Activated CD4-positive, alpha-beta memory T cell treated with anti-CD3 and anti-CD28 coated beads, Interleukin-2, amount 10 ng/mL, durations not matched to agents 7 days and 5 days (primary cell): ENCODE results near the gene CCR8. TPM values are rescaled to one million over a fixed set of nuclear protein-coding genes. Genes with fewer than 3 reads are reported as not detected.
A peak's percentile ranks its signal among the peaks of the same experiment; 100 is the strongest.

Experiments
- CTCF ChIA-PET: fragments of 350-600 bp; sonication (Branson Sonifier 250); formaldehyde crosslinking; loops from one replicate; lab custom pipeline; 2021; ENCODE audit warnings: antibody characterized with exemption, inconsistent platforms; lab: Charles Lee
- POLR2A ChIA-PET: fragments of 350-600 bp; sonication (Branson Sonifier 250); formaldehyde crosslinking; loops from one replicate; lab custom pipeline; 2021; ENCODE audit warnings: antibody characterized with exemption; lab: Charles Lee
- DNase-seq: peaks from one replicate; pipeline ENCODE4 v3.0.0-alpha.2; 2020
- H3K27ac Mint-ChIP-seq: one replicate; pipeline ENCODE4 v1.8.0; 2021; ENCODE audit warnings: mild to moderate bottlenecking, mixed read lengths
- H3K27me3 Mint-ChIP-seq: one replicate; pipeline ENCODE4 v1.8.0; 2021; ENCODE audit warnings: mixed read lengths
- H3K36me3 Mint-ChIP-seq: one replicate; pipeline ENCODE4 v1.8.0; 2021; ENCODE audit warnings: low read depth, mixed read lengths
- H3K4me1 Mint-ChIP-seq: one replicate; pipeline ENCODE4 v1.8.0; 2021; ENCODE audit warnings: mixed read lengths
- H3K4me3 Mint-ChIP-seq: one replicate; pipeline ENCODE4 v1.8.0; 2021; ENCODE audit warnings: mild to moderate bottlenecking, mixed read lengths
- H3K9me3 Mint-ChIP-seq: one replicate; pipeline ENCODE4 v1.8.0; 2021; ENCODE audit warnings: mixed read lengths
- total RNA-seq, 2 experiments: library from RNA; stranded (reverse); gene quantifications; one replicate each; pipeline ENCODE4 v1.2.3, GENCODE V29; 2021

CCR8 gene
- total RNA-seq, 2 experiments from 2014 or later: 7.6 to 7.9 TPM

DNA sequence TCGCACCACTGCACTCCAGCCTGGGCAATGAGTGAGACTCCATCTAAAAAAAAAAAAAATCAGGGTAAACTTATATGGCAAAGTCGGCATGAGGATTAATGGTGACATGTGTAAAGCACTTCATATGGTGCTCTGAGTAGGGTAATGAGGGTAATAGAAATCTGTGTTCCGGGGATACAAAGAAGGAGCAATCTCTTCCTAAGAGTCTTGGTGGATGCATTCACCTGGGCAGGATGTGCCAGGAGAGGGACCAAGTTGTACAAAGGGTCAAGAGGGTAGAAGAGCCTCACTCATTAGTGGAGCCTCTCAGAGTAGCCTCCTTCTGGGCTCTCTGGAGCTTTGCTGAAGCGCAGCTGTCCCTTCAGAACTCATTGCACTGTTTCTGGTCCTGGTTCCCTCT is 40.4 kb upstream of the CCR8 start:
- no peak for DNase-seq
- H3K4me1 Mint-ChIP-seq: peaks cover 58% of the 10 kb centered on the region
- no peaks in the 10 kb centered on the region for H3K9me3 Mint-ChIP-seq
- H3K27me3 Mint-ChIP-seq: no peaks in the 10 kb centered on the region
- POLR2A ChIA-PET: interaction anchor here (0.8 to 4.0 kb wide), 10 partner anchors 20 to 289 kb away, joined by 3 to 39 read pairs (median 5); partner anchors contain the start of genes GORASP1, RPSA, TTC21A and XIRP1
- CTCF ChIA-PET: interaction anchor here (0.6 to 14.7 kb wide), 66 partner anchors 8 to 793 kb away, joined by 3 to 633 read pairs (median 6); partner anchors contain the start of genes CX3CR1, EXOG, GORASP1 and RPSA
- no peak overlapping the region for H3K4me3 Mint-ChIP-seq
- H3K36me3 Mint-ChIP-seq: no peaks in the 10 kb centered on the region
- H3K27ac Mint-ChIP-seq: no peak overlapping the region

DNA sequence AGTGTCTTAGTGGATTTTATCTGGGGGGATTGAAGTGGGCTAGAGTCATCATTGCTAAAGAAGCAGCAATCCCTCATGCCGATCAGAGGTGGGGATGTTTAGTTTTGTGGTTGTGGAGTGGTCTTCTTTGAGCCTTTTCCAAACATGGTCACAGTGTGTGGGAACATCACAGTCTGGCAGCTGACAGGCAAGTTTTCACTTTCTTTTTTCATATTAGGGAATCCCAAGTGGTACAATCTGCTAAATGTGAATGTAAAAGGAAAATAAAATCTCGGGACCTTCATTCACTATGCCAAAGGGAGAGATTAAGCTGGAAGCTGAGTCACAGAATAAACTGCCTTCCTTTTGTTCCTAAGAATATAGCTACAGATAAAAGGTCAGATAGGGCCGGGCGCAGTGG is 39.3 kb upstream of the CCR8 start:
- peaks cover 59% of the 10 kb centered on the region for H3K4me1 Mint-ChIP-seq
- H3K27ac Mint-ChIP-seq: no peak overlapping the region
- no peaks in the 10 kb centered on the region for H3K36me3 Mint-ChIP-seq
- POLR2A ChIA-PET: interaction anchor here (0.7 to 4.0 kb wide), 3 partner anchors 31 to 98 kb away, joined by 3 to 39 read pairs (median 3); partner anchors contain the start of gene XIRP1
- CTCF ChIA-PET: interaction anchor here (0.8 to 14.7 kb wide), 17 partner anchors 15 to 189 kb away, joined by 3 to 633 read pairs (median 15); partner anchors contain the start of genes CX3CR1 and XIRP1
- no peaks in the 10 kb centered on the region for H3K27me3 Mint-ChIP-seq
- H3K9me3 Mint-ChIP-seq: no peaks in the 10 kb centered on the region
- no peak overlapping the region for H3K4me3 Mint-ChIP-seq
- DNase-seq: no peak

DNA sequence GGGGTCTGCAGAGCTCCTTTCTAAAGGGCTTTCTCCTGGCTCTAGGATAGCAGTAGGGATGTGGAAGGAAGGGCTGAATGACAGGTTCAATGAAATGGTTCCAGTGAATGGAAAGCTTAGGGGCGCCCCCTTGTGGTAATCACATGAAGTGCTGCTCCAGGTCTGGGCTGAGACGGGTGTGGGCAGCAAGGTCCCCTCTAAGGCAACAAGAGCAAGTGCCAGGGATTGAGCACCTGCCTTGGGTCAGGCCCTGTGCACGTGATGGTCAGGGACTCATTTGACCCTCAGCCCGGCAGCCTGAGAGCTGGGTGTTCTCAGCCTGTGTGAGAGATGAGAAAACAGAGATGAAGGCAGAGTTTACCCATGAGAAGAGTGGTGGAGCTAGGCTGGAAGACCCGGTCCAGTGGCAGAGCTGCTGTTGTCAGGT is 37.6 kb upstream of the CCR8 start:
- DNase-seq: peak; percentile 81
- ChIA-PET CTCF (interaction anchor here (0.6 to 14.7 kb wide), 68 partner anchors 8 to 1553 kb away, joined by 3 to 633 read pairs (median 4); partner anchors contain the start of genes CX3CR1, GORASP1, TTC21A and XIRP1), POLR2A (interaction anchor here (1.0 to 2.0 kb wide), 8 partner anchors 38 to 116 kb away, joined by 3 to 8 read pairs (median 6); partner anchors contain the start of genes CCR8 and RPSA)
- no peaks in the 10 kb centered on the region for H3K9me3 Mint-ChIP-seq
- H3K27me3 Mint-ChIP-seq: no peaks in the 10 kb centered on the region
- H3K4me1 Mint-ChIP-seq: peaks cover 71% of the 10 kb centered on the region
- H3K36me3 Mint-ChIP-seq: peaks cover 3% of the 10 kb centered on the region
- peak overlapping the region; percentile 37 for H3K27ac Mint-ChIP-seq
- no peak overlapping the region for H3K4me3 Mint-ChIP-seq

DNA sequence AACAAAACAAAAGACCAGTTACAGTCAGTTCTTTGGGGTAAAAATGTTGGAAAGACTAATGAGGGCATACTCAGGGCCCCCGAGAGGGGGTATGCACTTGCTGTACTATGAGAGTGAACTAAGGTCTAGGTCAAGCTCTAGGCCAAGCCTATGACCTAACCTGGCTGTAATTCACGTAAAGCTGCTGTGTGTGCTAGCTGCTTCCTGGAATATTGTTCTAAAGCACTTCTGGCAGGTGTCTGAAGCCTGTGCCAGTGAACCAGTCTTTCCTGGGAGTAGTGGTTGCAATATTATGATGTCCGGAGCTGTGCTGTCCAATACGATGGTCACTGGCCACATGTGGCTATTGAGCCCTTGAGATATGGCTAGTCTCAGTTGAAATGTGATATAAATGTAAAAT is 36.5 kb upstream of the CCR8 start:
- Mint-ChIP-seq H3K27ac (no peak overlapping the region), H3K4me3 (no peak overlapping the region), H3K36me3 (peaks cover 8% of the 10 kb centered on the region), H3K4me1 (peaks cover 62% of the 10 kb centered on the region), H3K27me3 (no peaks in the 10 kb centered on the region), H3K9me3 (no peaks in the 10 kb centered on the region)
- CTCF ChIA-PET: interaction anchor here (0.9 to 14.7 kb wide), 31 partner anchors 10 to 263 kb away, joined by 3 to 633 read pairs (median 6); partner anchors contain the start of genes CX3CR1 and XIRP1
- DNase-seq: no peak
- POLR2A ChIA-PET: interaction anchor here (0.8 to 2.0 kb wide), 5 partner anchors 37 to 115 kb away, joined by 3 to 6 read pairs (median 4); partner anchors contain the start of gene CCR8

DNA sequence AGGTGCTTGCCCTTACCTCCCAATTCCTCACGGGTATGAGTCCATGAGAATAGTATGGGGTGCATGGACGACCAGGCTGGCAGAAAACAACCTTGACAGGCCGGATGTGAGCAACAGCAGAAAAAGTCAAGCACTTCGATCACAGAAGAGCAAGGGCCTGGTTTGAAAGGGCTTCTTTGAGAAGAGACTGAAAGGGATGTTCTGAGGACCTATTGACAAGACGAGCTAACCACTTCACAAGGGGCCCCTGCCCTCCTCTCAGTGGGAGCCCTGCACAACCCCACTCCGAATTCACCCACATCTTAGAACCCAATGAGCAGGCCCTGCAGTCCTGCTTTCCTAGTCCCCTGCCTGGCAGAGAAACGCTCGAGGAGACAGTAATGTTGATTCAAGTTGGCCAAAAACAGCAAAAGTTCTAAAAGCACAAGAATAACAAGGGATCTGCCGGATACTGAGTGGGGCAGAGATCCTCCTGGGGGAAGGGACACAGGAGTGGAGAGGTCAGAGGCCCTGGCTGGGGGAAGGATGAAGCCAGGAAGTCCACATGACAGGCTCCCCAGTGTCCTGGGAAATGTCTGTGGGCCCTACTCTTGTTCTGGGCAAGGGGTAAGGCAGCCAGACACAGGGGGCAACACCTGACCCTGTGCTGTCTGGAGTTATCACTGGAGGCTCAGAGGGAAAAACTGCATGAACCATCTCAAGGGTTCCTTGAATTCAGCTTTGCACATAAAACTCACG is 34.9 kb upstream of the CCR8 start:
- CTCF ChIA-PET: interaction anchor here (1.1 to 14.7 kb wide), 9 partner anchors 53 to 122 kb away, joined by 3 to 633 read pairs (median 4); partner anchors contain the start of gene XIRP1
- H3K27me3 Mint-ChIP-seq: peaks cover 11% of the 10 kb centered on the region
- DNase-seq: no peak
- peaks cover 19% of the 10 kb centered on the region for H3K36me3 Mint-ChIP-seq
- POLR2A ChIA-PET: no interaction called here
- H3K4me1 Mint-ChIP-seq: peaks cover 46% of the 10 kb centered on the region
- H3K27ac Mint-ChIP-seq: no peak overlapping the region
- peaks cover 9% of the 10 kb centered on the region for H3K9me3 Mint-ChIP-seq
- no peak overlapping the region for H3K4me3 Mint-ChIP-seq

DNA sequence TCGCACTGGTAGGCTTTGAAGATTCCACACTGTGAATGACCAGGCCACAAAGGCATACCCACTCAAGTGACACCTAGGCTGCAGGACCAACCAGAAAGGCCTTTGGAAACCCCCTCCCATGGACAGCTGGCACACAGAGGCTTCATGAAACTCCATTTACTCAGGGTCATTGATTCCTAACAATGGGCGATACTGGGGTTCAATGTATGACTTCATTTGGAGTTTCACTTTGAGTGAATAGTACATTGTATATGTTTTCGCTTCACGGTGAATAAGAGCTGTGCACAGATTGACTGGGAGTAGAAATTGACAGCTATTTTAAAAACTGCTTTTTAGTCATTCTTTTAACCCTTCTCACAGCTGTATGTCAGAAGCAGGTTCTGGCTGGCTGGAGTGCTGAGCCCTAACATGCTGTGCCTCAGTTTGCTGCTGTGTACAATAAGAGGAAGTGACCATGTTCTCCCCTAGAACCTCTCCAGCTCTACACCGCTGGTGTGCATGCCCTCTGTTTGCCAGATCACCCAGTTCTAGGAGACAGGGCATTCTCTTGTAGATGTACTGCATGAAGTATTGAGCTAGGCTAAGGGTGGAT is 34.2 kb upstream of the CCR8 start:
- Mint-ChIP-seq H3K27me3 (peaks cover 18% of the 10 kb centered on the region), H3K4me3 (no peak overlapping the region)
- DNase-seq: no peak

DNA sequence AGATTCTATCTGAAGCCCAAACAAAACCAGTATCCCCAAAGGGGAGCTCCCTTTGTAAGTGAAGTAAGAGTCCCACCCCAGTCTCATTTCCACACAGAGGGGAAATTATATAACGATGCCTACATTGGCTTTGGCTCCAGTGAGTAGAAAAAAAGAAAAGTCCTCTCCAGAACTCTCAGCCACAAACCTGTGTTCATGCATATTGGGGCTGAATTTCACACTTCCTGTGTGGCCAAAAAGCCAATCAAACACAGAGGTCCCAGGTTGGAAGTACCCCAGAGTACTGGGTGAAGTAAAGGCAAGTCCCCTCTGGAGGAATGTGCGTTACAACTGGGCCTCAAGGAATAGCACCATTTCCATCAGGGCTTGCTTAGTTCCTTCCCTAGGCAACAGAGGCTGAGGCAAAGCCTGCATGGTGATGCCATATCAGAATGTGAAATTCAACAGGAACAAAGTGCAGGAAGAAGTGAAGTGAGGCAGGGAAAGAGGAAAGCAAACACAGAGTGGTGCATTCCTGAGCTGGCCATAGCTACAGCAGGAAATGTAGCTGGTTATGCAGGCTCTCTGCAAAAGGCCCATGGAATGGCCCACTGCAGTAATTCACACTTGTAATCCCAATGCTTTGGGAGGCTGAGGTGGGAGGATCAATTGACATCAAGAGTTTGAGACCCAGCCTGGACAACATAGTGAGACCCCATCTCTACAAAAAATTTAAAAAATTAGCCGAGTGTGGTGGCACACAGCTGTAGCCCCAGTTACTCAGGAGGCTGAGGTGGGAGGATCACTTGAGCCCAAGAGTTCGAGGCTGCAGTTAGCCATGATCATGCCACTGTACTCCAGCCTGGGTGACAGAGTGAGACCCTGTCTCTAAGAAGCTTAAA is 33.1 kb upstream of the CCR8 start:
- peaks cover 24% of the 10 kb centered on the region for H3K9me3 Mint-ChIP-seq
- H3K4me1 Mint-ChIP-seq: peaks cover 34% of the 10 kb centered on the region
- peaks cover 33% of the 10 kb centered on the region for H3K36me3 Mint-ChIP-seq
- H3K27me3 Mint-ChIP-seq: peaks cover 26% of the 10 kb centered on the region
- no peak overlapping the region for H3K4me3 Mint-ChIP-seq
- CTCF ChIA-PET: interaction anchor here (0.7 to 14.7 kb wide), 7 partner anchors 8 to 139 kb away, joined by 3 to 633 read pairs (median 7); partner anchors contain the start of gene XIRP1
- DNase-seq: no peak
- H3K27ac Mint-ChIP-seq: no peak overlapping the region
- POLR2A ChIA-PET: interaction anchor here (1.0 to 1.3 kb wide), 2 partner anchors 82 to 1948 kb away, joined by 3 read pairs; no protein-coding TSS in a partner anchor

More for the DNA sequence above, 34.2 kb upstream of the CCR8 start:
- peaks cover 39% of the 10 kb centered on the region for H3K4me1 Mint-ChIP-seq
- peaks cover 26% of the 10 kb centered on the region for H3K36me3 Mint-ChIP-seq
- peaks cover 15% of the 10 kb centered on the region for H3K9me3 Mint-ChIP-seq
- POLR2A ChIA-PET: interaction anchor here (0.7 to 1.3 kb wide), 3 partner anchors 50 to 1947 kb away, joined by 3 read pairs; no protein-coding TSS in a partner anchor
- H3K27ac Mint-ChIP-seq: no peak overlapping the region
- CTCF ChIA-PET: interaction anchor here (1.1 to 14.7 kb wide), 9 partner anchors 53 to 123 kb away, joined by 3 to 633 read pairs (median 4); partner anchors contain the start of gene XIRP1

DNA sequence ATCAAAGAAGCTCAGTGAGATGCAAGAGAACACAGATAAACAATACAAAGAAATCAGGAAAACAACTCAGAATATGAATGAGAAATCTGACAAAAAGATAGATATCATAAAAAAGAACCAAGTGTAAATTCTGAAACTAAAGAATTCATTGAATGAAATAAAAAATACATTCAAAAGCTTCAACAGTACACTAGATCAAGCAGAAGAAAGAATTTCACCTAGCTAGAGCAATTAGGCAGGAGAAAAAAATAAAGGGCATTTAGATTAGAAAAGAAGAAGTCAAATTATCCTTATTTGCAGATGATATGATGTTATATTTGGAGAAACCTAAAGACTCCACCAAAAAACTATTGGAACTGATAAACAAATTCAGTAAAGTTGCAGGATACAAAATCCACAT is 30.2 kb upstream of the CCR8 start:
- Mint-ChIP-seq H3K27ac (no peak overlapping the region), H3K27me3 (peaks cover 39% of the 10 kb centered on the region), H3K4me3 (no peak overlapping the region), H3K4me1 (peaks cover 23% of the 10 kb centered on the region), H3K36me3 (peaks cover 35% of the 10 kb centered on the region), H3K9me3 (peaks cover 34% of the 10 kb centered on the region)
- no peak for DNase-seq
- ChIA-PET CTCF (no interaction called here), POLR2A (no interaction called here)

DNA sequence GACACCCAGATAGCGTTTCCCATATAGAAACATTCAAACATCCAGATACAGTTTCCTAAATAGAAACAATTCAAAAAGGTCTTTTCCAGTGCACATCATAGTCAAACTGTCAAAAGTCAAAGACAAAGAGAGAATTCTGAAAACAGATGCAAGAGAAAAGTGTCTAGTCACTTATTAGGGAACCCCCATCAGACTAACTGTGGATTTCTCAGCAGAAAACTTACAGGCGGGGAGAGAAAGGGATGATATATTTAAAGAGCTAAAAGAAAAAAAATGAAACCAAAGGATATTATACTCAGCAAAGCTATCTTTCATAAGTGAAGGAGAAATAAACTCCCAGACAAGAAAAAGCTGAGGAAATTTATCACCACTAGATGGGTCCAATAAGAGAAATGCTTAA is 27.3 kb upstream of the CCR8 start:
- Mint-ChIP-seq H3K4me1 (peaks cover 3% of the 10 kb centered on the region), H3K9me3 (peaks cover 46% of the 10 kb centered on the region), H3K27ac (no peak overlapping the region), H3K4me3 (no peak overlapping the region), H3K27me3 (peaks cover 59% of the 10 kb centered on the region), H3K36me3 (peaks cover 45% of the 10 kb centered on the region)
- no peak for DNase-seq
- ChIA-PET POLR2A (no interaction called here), CTCF (interaction anchor here (0.9 to 4.3 kb wide), 4 partner anchors 11 to 112 kb away, joined by 3 to 25 read pairs (median 4); no protein-coding TSS in a partner anchor)

DNA sequence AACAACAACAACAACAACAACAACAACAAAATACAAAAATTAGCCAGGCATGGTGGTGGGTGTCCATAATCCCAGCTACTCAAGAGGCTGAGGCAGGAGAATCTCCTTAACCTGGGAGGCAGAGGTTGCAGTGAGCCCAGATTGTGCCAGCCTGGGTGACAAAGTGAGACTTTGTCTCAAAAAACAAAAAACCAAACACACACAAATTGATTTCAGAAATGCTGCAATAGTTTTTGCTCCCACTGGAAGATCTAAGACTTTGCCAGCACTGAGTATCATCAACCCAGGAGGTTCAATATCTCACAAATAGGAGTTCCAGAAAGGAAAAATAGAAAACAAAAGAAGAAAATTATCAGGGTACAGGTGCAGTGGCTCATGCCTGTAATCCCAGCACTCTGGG is 16.2 kb upstream of the CCR8 start:
- POLR2A ChIA-PET: no interaction called here
- Mint-ChIP-seq H3K27ac (no peak overlapping the region), H3K9me3 (peaks cover 16% of the 10 kb centered on the region), H3K4me3 (no peak overlapping the region), H3K36me3 (peaks cover 22% of the 10 kb centered on the region), H3K27me3 (peaks cover 19% of the 10 kb centered on the region), H3K4me1 (peaks cover 23% of the 10 kb centered on the region)
- CTCF ChIA-PET: no interaction called here
- DNase-seq: no peak

DNA sequence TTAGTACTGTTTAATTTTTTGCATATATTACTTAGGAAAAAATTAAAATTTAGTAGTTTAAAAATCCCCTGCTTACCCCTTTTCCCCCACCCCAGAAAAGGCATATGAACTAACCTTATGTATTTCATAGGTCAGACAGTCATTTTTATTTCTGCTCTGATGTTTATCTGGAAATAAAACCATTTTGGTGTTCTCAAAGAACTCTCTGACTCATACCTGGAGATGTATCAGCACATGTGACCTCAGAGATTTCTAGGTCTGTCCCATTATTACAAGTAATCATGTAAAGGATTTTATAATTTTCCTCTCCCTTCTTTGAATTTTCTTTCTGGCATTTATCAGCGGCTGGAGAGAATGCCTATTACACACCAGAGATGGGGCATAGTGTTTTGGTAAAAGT is 14.1 kb upstream of the CCR8 start:
- DNase-seq: no peak
- ChIA-PET CTCF (interaction anchor here (0.5 to 1.3 kb wide), 2 partner anchors 9 to 24 kb away, joined by 3 read pairs; no protein-coding TSS in a partner anchor), POLR2A (no interaction called here)
- Mint-ChIP-seq H3K9me3 (peaks cover 16% of the 10 kb centered on the region), H3K27ac (peak overlapping the region; percentile 54), H3K4me1 (peaks cover 30% of the 10 kb centered on the region), H3K27me3 (peaks cover 9% of the 10 kb centered on the region), H3K36me3 (peaks cover 25% of the 10 kb centered on the region), H3K4me3 (no peak overlapping the region)
